Measurements from ENCODE around the gene TAF4.

DNA sequence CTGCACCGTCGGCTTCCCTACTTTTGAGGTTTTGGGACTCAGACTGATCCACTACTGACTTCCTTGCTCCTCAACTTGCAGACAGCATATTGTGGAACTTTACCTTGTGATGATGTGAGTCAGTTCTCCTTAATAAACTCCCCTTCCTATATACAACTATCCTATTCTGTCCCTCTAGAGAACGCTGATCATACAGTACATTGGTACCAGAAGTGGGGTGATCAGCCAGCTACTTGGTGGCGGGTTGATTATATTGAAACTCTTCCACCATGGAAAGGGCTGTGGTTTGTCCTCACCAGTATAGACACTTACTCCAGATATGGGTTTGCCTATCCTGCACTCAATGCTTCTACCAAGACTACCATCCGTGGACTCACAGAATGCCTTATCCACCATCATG is 7.6 kb upstream of the TAF4 start:
- no peak for TF ChIP-seq POLR2A (IDR thresholded peaks at IDR 0.05)
- TF ChIP-seq, protein P1, sequence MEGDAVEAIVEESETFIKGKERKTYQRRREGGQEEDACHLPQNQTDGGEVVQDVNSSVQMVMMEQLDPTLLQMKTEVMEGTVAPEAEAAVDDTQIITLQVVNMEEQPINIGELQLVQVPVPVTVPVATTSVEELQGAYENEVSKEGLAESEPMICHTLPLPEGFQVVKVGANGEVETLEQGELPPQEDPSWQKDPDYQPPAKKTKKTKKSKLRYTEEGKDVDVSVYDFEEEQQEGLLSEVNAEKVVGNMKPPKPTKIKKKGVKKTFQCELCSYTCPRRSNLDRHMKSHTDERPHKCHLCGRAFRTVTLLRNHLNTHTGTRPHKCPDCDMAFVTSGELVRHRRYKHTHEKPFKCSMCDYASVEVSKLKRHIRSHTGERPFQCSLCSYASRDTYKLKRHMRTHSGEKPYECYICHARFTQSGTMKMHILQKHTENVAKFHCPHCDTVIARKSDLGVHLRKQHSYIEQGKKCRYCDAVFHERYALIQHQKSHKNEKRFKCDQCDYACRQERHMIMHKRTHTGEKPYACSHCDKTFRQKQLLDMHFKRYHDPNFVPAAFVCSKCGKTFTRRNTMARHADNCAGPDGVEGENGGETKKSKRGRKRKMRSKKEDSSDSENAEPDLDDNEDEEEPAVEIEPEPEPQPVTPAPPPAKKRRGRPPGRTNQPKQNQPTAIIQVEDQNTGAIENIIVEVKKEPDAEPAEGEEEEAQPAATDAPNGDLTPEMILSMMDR (IDR thresholded peaks at IDR 0.05): no peak
